ENCODE results near the gene RAB3D.
"Not testable (repeated sequence)": the region's sequence is repeated elsewhere in the genome, so short reads cannot be mapped to it uniquely, and the experiment has no call there.

RAB3D gene

GRCh38 chr19:11340099-11340467 lies 626 bp upstream of the RAB3D start:
- not testable (repeated sequence) for DNase-seq

DNA sequence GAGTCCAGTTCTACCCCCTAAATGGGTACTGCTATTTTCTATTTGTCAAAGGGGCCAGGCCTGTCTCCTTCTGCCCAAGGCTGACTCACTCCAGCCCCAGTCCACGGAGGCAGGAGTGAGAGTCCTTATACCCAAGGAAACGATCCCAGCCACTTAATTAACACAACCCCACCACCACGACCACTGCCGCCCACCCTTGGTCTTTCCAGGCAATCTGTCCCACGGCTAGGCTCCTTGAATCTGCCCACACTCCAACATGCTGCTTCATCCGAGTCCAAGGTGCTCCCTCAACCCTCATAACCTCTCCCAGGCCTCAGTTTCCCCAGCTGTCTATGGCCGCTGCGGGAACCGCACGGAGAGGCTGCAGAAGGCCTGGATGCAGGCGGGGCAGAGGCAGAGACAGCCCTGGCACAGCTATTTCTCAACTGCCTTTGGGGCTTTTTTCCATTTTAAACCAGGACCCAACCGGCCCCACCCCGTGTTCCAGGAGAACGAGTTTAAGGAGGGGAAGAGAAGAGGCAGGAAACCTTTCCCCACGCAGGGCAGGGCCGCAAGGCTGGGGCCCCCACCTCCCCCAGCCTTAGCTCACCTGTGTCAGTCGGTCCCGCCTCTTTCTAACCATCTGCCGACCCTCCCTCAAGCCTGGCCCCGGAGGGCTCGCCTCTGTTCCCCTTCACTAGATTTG lies 746 bp downstream of the RAB3D start:
- DNase-seq = peak in 3 of 58 donors; percentile 23 to 40 (median 37)

- DNase-seq = no peak
These were observed 1.3 kb downstream of the RAB3D start for GRCh38 chr19:11338121-11338520.

- no peak for DNase-seq
These were observed 2.4 kb downstream of the RAB3D start for GRCh38 chr19:11337080-11337479.

- DNase-seq = no peak
These were observed 3.9 kb downstream of the RAB3D start for GRCh38 chr19:11335449-11336146.

DNA sequence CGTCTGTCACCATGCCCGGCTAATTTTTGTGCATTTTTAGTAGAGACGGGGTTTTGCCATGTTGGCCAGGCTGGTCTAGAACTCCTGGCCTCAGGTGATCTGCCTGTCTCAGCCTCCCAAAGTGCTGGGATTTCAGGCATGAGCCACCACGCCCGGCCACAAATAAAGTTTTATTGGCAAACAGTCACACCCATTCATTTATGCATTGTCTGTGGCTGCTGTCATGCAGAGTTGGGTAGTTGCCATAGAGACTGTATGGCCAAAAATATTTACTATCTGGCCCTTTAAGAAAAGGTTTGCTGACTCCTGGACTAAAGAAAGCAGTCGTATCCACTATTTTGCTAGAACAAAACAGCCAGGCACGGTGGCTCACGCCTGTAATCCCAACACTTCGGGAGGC lies 5.6 kb downstream of the RAB3D start:
- not testable (repeated sequence) for DNase-seq

- no peak for DNase-seq
These were observed 6.6 kb downstream of the RAB3D start for GRCh38 chr19:11332822-11333221.

GRCh38 chr19:11331502-11331901 lies 8.0 kb downstream of the RAB3D start:
- DNase-seq = no peak

GRCh38 chr19:11330127-11330526 lies 9.3 kb downstream of the RAB3D start:
- no peak for DNase-seq

DNA sequence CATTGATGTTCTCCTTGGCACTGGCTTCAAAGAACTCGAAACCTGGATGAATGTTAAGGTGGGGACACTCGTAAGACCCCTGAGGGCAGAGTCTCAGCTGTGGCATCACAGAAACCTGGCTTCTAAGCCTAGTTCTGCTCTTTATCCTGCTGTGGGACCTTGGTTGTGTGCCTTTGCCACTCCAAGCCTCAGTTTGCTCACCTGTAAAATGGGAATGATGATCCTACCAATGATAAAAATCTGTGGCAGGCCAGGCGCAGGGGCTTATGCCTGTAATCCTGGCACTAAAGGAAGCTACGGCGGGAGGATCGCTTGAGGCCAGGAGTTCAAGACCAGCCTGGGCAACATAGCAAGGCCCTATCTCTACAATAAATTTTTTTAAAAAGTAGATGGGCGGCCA lies 13.9 kb downstream of the RAB3D start:
- no peak for DNase-seq

GRCh38 chr19:11324748-11325389 lies 14.6 kb downstream of the RAB3D start:
- DNase-seq = no peak

DNA sequence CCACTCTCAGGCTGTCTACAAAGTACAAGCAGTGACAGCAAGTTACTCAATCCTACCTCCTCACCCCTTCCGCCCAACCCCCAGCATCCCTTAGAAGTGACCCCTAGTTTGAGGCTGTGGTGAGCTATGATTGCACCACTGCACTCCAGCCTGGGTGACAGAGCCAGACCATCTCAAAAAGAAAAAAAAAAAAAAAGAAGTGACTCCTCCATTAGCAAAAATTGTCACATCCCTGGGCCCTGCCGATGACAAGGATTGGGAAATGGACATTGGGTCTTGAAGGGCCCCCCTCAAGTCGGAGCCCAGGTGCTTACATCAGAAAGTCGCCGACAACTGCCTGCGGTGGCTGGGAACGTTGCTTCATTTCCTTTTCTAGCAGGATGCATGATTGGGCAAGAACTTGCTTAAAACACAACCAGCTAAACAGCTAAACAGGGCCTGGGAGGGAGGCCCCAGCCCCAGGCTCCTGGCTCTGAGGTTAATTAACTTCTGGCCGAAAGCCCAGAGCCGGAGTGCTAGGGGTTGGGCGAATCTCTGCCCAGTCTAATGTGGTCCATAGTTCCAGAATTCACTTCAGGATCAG lies 15.3 kb downstream of the RAB3D start:
- peak in 53 of 58 donors; percentile 6 to 82 (median 46) for DNase-seq

- no peak for DNase-seq
These were observed 15.8 kb downstream of the RAB3D start for GRCh38 chr19:11323601-11324078.

DNA sequence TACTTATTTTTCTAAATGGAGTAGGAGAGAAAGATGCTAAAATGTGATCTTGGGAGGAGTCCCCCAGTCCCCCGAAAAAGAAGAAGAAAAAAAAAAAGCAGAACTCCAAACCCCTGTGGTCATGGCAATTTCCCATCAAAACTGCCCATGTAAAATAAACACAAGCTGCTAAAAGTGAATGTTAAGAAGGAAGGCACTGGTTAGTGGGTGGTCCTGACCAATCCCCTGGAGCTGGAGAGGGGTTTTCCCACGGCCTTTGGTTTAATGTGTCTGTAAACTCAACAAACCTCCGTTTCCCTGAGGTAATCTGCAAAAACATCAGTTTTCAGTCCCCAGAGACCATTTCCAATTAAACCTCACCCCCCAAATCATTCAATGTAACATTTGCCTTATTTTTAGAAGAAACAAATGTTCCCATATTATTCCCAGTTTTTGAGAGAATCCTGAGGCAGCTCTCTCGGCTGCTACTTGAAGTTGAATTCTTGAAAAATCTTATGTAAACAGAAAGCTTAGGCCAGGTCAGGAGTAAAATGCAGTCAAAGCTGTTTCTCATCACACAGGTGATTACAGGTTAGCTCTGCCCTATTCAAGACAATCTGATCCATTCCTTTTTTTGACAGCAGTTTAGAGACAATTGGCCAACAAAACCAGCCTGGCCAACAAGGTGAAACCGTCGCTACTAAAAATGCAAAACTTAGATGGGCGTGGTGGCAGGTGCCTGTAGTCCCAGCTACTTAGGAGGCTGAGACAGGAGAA lies 17.0 kb downstream of the RAB3D start:
- no peak for DNase-seq

- DNase-seq = no peak
These were observed 18.0 kb downstream of the RAB3D start for GRCh38 chr19:11321191-11322126.

GRCh38 chr19:11320278-11320995 lies 19.0 kb downstream of the RAB3D start:
- not testable (repeated sequence) for DNase-seq

DNA sequence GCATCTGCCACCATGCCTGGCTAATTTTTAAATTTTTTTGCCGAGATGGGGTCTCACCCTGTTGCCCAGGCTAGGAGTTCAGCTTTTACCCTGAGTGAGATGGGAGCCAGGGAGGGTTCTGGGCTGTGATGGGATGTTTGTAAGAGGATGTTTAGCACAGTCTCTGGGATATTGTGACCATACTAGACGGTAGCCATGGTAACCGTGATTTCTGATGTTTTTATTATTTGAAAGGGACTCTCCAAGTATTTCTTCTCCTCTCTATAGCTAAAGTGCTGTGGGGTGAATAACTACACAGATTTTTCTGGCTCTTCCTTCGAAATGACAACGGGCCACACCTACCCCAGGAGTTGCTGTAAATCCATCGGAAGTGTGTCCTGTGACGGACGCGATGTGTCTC lies 33.1 kb downstream of the RAB3D start:
- DNase-seq = no peak

DNA sequence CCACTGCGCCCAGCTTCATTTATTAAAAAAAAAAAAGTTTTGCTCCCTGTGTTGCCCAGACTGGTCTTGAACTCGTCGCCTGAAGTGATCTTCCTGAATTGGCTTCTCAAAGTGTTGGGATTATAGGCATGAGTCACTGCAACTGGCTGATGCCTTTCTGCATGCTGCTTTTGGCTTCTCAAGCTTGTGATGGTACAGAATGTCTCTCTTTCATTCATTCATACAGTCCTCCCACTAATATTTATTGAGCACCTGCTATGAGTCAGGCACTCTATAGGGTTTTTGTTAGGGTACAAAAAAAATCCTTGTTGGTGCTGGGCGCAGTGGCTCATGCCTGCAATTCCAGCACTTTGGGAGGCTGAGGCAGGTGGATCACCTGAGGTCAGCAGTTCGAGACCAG lies 34.5 kb downstream of the RAB3D start:
- no peak for DNase-seq

- peak in 16 of 58 donors; percentile 6 to 50 (median 28) for DNase-seq
These were observed 38.7 kb downstream of the RAB3D start for GRCh38 chr19:11300811-11301120.

Measured in anterior cingulate cortex (tissue), 58 donors.